WTC11 (cell line): ENCODE results near the gene TM4SF18. TPM values are rescaled to one million over a fixed set of nuclear protein-coding genes. Genes with fewer than 3 reads are reported as not detected.

ENCODE experiments used
- ATAC-seq: fragments of 200-7000 bp; cut with Tn5 transposase; 2 replicates; pipeline ENCODE4 v1.10.0; 2021; ENCODE audit warnings: mild to moderate bottlenecking, moderate library complexity
- CTCF ChIA-PET: fragments of 300-600 bp; sonication (Branson Sonifier 250); formaldehyde crosslinking; loops from one replicate; lab custom pipeline; 2021; ENCODE audit warnings: antibody characterized with exemption; lab: Charles Lee
- POLR2A ChIA-PET: fragments of 350-600 bp; sonication (Branson Sonifier 250); formaldehyde crosslinking; loops from one replicate; lab custom pipeline; 2021; ENCODE audit warnings: antibody characterized with exemption; lab: Charles Lee
- DNase-seq: peaks from one replicate; pipeline ENCODE4 v3.0.0; 2021; ENCODE audit warnings: low spot score
- H3K27ac Mint-ChIP-seq: 2 replicates; pipeline ENCODE4 v1.8.0; 2021; ENCODE audit warnings: mixed read lengths
- H3K27me3 Mint-ChIP-seq: 2 replicates; pipeline ENCODE4 v1.8.0; 2021; ENCODE audit warnings: low read depth, mild to moderate bottlenecking, moderate library complexity, mixed read lengths
- H3K36me3 Mint-ChIP-seq: 2 replicates; pipeline ENCODE4 v1.8.0; 2021; ENCODE audit warnings: mixed read lengths
- H3K4me1 Mint-ChIP-seq: 2 replicates; pipeline ENCODE4 v1.8.0; 2022; ENCODE audit warnings: mixed read lengths
- H3K4me3 Mint-ChIP-seq: 2 replicates; pipeline ENCODE4 v1.8.0; 2021; ENCODE audit warnings: mild to moderate bottlenecking, moderate library complexity, mixed read lengths
- H3K9me3 Mint-ChIP-seq: 2 replicates; pipeline ENCODE4 v1.8.0; 2021; ENCODE audit warnings: mixed read lengths
- AR ChIP-seq: fragments of 250-450 bp; sonication (Bioruptor Pico); IDR thresholded peaks from 2 replicates; pipeline ENCODE4 v1.9.0; 2021; ENCODE audit warnings: mild to moderate bottlenecking
- CBFB ChIP-seq: sonication (generic); formaldehyde crosslinking; IDR thresholded peaks from 2 replicates; pipeline ENCODE4 v1.8.1; 2022; ENCODE audit warnings: mild to moderate bottlenecking, low read depth, missing genetic modification reagents
- CREB1 ChIP-seq: sonication (generic); formaldehyde crosslinking; IDR thresholded peaks from 2 replicates; pipeline ENCODE4 v1.8.0; 2023; ENCODE audit warnings: mild to moderate bottlenecking, missing genetic modification reagents
- CREM ChIP-seq: sonication (generic); formaldehyde crosslinking; IDR thresholded peaks from 2 replicates; pipeline ENCODE4 v1.8.1; 2022; ENCODE audit warnings: mild to moderate bottlenecking, missing genetic modification reagents, moderate library complexity
- ESRRA ChIP-seq: sonication (generic); formaldehyde crosslinking; IDR thresholded peaks from 2 replicates; pipeline ENCODE4 v1.8.1; 2022; ENCODE audit warnings: mild to moderate bottlenecking, missing genetic modification reagents, borderline replicate concordance
- ETV6 ChIP-seq: sonication (generic); formaldehyde crosslinking; IDR thresholded peaks from 2 replicates; pipeline ENCODE4 v1.8.1; 2022; ENCODE audit warnings: mild to moderate bottlenecking, missing genetic modification reagents
- GRHL2 ChIP-seq: fragments of 250-450 bp; sonication (Bioruptor Pico); IDR thresholded peaks from 2 replicates; pipeline ENCODE4 v1.8.0; 2022; ENCODE audit warnings: mild to moderate bottlenecking, moderate library complexity; ENCODE audit not compliant: insufficient replicate concordance, severe bottlenecking
- JAZF1 ChIP-seq: fragments of 250-450 bp; sonication (Bioruptor Pico); IDR thresholded peaks from 2 replicates; pipeline ENCODE4 v1.9.0; 2021; ENCODE audit warnings: moderate library complexity, mild to moderate bottlenecking, inconsistent platforms
- JUN ChIP-seq: sonication (generic); formaldehyde crosslinking; IDR thresholded peaks from 2 replicates; pipeline ENCODE4 v1.8.0; 2023; ENCODE audit warnings: mild to moderate bottlenecking, missing genetic modification reagents
- MLX ChIP-seq: sonication (generic); formaldehyde crosslinking; IDR thresholded peaks from 2 replicates; pipeline ENCODE4 v1.8.1; 2023; ENCODE audit warnings: mild to moderate bottlenecking, missing genetic modification reagents, moderate library complexity
- NFE2L1 ChIP-seq: sonication (generic); formaldehyde crosslinking; IDR thresholded peaks from 2 replicates; pipeline ENCODE4 v1.8.1; 2023; ENCODE audit warnings: missing genetic modification reagents
- NFYB ChIP-seq: sonication (generic); formaldehyde crosslinking; conservative IDR thresholded peaks from 2 replicates; pipeline ENCODE4 v1.8.0; 2022; ENCODE audit warnings: low read depth, missing genetic modification reagents
- PRDM15 ChIP-seq: sonication (generic); formaldehyde crosslinking; IDR thresholded peaks from 2 replicates; pipeline ENCODE4 v1.8.0; 2022; ENCODE audit warnings: missing genetic modification reagents
- PRRX2 ChIP-seq: fragments of 250-450 bp; sonication (Bioruptor Pico); IDR thresholded peaks from 2 replicates; pipeline ENCODE4 v1.8.0; 2021; ENCODE audit warnings: mild to moderate bottlenecking
- SMAD3 ChIP-seq: sonication (generic); formaldehyde crosslinking; IDR thresholded peaks from 2 replicates; pipeline ENCODE4 v1.8.0; 2022; ENCODE audit warnings: missing genetic modification reagents, mild to moderate bottlenecking, borderline replicate concordance
- SMAD4 ChIP-seq: sonication (generic); formaldehyde crosslinking; IDR thresholded peaks from 2 replicates; pipeline ENCODE4 v1.8.0; 2022; ENCODE audit warnings: mild to moderate bottlenecking, missing genetic modification reagents
- SP1 ChIP-seq: sonication (generic); formaldehyde crosslinking; conservative IDR thresholded peaks from 2 replicates; pipeline ENCODE4 v1.8.1; 2022; ENCODE audit warnings: missing genetic modification reagents
- TCF7 ChIP-seq: sonication (generic); formaldehyde crosslinking; IDR thresholded peaks from 2 replicates; pipeline ENCODE4 v1.8.0; 2022; ENCODE audit warnings: mild to moderate bottlenecking, low read depth, missing genetic modification reagents, moderate library complexity
- ZNF396 ChIP-seq: fragments of 250-450 bp; sonication (Bioruptor Pico); IDR thresholded peaks from 2 replicates; pipeline ENCODE4 v1.8.0; 2021; ENCODE audit warnings: mild to moderate bottlenecking, moderate library complexity, borderline replicate concordance
- ZNF416 ChIP-seq: fragments of 250-450 bp; sonication (Bioruptor Pico); IDR thresholded peaks from 2 replicates; pipeline ENCODE4 v1.9.0; 2021; ENCODE audit warnings: mild to moderate bottlenecking, inconsistent platforms
- ZNF423 ChIP-seq: fragments of 250-450 bp; sonication (Bioruptor Pico); IDR thresholded peaks from 2 replicates; pipeline ENCODE4 v2.1.2; 2022; ENCODE audit warnings: mild to moderate bottlenecking, moderate library complexity
- ZNF671 ChIP-seq: fragments of 250-450 bp; sonication (Bioruptor Pico); IDR thresholded peaks from 2 replicates; pipeline ENCODE4 v1.8.0; 2021; ENCODE audit warnings: mild to moderate bottlenecking
- ZSCAN18 ChIP-seq: fragments of 250-450 bp; sonication (Bioruptor Pico); IDR thresholded peaks from 2 replicates; pipeline ENCODE4 v2.1.2; 2022; ENCODE audit warnings: mild to moderate bottlenecking, moderate library complexity
- total RNA-seq: library from RNA; stranded (reverse); gene quantifications from 3 replicates; pipeline ENCODE4 v1.2.3, GENCODE V29; 2021
- TF ChIP-seq, protein P1 (sequence below): fragments of 250-450 bp; sonication (Bioruptor Pico); IDR thresholded peaks from 2 replicates; pipeline ENCODE4 v1.9.0; 2021; ENCODE audit warnings: moderate library complexity, mild to moderate bottlenecking, inconsistent platforms, borderline replicate concordance
- TF ChIP-seq, protein P2 (sequence below): fragments of 250-450 bp; sonication (Bioruptor Pico); IDR thresholded peaks from 2 replicates; pipeline ENCODE4 v1.9.0; 2021; ENCODE audit warnings: mild to moderate bottlenecking, borderline replicate concordance

Gene TM4SF18
- total RNA-seq, 1 experiment from 2014 or later = 2.2 TPM

- peaks cover 3% of the 10 kb centered on the region; the same call in 1 of the 2 replicates for H3K9me3 Mint-ChIP-seq
- no peak overlapping the region for H3K27ac Mint-ChIP-seq
- no peaks in the 10 kb centered on the region for H3K27me3 Mint-ChIP-seq
- no peaks in the 10 kb centered on the region for H3K36me3 Mint-ChIP-seq
- POLR2A ChIA-PET = no interaction called here
- ATAC-seq = peak; percentile 99
- H3K4me1 Mint-ChIP-seq = 0 out of 2 replicates have a peak, but pooled peaks cover 4% of the 10 kb centered on the region
- CTCF ChIA-PET = interaction anchor here (0.6 to 1.7 kb wide), 10 partner anchors 8 to 397 kb away, joined by 3 to 8 read pairs (median 4); partner anchors contain the start of gene TM4SF4
- DNase-seq = peak; percentile 75
- no peak overlapping the region for H3K4me3 Mint-ChIP-seq
- TF ChIP-seq SMAD3 (CRISPR knock-in tag) (no peak), JUN (CRISPR knock-in tag) (no peak), PRRX2 (CRISPR knock-in tag) (0 out of 2 replicates have a peak, but pooled peaks have one; percentile 49), NFE2L1 (no peak), ETV6 (CRISPR knock-in tag) (0 out of 2 replicates have a peak, but pooled peaks have one; percentile 25), ZNF416 (CRISPR knock-in tag) (no peak), MLX (CRISPR knock-in tag) (no peak), TCF7 (CRISPR knock-in tag) (no peak), JAZF1 (no peak), ESRRA (no peak), CREB1 (CRISPR knock-in tag) (no peak), AR (0 out of 2 replicates have a peak, but pooled peaks have one; percentile 63), ZNF423 (peak; percentile 48; the same call in 1 of the 2 replicates), ZSCAN18 (CRISPR knock-in tag) (peak; percentile 93), CREM (no peak), ZNF396 (CRISPR knock-in tag) (peak; percentile 89; the same call in 1 of the 2 replicates), ZNF671 (CRISPR knock-in tag) (peak; percentile 58; the same call in 1 of the 2 replicates), CBFB (CRISPR knock-in tag) (no peak), GRHL2 (CRISPR knock-in tag) (no peak), SMAD4 (CRISPR knock-in tag) (no peak), PRDM15 (CRISPR knock-in tag) (no peak), SP1 (CRISPR knock-in tag) (no peak), NFYB (CRISPR knock-in tag) (no peak)
- TF ChIP-seq, protein P1, sequence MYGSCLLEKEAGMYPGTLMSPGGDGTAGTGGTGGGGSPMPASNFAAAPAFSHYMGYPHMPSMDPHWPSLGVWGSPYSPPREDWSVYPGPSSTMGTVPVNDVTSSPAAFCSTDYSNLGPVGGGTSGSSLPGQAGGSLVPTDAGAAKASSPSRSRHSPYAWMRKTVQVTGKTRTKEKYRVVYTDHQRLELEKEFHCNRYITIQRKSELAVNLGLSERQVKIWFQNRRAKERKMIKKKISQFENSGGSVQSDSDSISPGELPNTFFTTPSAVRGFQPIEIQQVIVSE (CRISPR knock-in tag) = no peak
- TF ChIP-seq, protein P2, sequence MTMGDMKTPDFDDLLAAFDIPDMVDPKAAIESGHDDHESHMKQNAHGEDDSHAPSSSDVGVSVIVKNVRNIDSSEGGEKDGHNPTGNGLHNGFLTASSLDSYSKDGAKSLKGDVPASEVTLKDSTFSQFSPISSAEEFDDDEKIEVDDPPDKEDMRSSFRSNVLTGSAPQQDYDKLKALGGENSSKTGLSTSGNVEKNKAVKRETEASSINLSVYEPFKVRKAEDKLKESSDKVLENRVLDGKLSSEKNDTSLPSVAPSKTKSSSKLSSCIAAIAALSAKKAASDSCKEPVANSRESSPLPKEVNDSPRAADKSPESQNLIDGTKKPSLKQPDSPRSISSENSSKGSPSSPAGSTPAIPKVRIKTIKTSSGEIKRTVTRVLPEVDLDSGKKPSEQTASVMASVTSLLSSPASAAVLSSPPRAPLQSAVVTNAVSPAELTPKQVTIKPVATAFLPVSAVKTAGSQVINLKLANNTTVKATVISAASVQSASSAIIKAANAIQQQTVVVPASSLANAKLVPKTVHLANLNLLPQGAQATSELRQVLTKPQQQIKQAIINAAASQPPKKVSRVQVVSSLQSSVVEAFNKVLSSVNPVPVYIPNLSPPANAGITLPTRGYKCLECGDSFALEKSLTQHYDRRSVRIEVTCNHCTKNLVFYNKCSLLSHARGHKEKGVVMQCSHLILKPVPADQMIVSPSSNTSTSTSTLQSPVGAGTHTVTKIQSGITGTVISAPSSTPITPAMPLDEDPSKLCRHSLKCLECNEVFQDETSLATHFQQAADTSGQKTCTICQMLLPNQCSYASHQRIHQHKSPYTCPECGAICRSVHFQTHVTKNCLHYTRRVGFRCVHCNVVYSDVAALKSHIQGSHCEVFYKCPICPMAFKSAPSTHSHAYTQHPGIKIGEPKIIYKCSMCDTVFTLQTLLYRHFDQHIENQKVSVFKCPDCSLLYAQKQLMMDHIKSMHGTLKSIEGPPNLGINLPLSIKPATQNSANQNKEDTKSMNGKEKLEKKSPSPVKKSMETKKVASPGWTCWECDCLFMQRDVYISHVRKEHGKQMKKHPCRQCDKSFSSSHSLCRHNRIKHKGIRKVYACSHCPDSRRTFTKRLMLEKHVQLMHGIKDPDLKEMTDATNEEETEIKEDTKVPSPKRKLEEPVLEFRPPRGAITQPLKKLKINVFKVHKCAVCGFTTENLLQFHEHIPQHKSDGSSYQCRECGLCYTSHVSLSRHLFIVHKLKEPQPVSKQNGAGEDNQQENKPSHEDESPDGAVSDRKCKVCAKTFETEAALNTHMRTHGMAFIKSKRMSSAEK (CRISPR knock-in tag) = peak; percentile 85; the same call in 1 of the 2 replicates
Observed at GRCh38 chr3:149352556-149352955, 19.1 kb upstream of the TM4SF18 start.
